HepG2 (cell line): ENCODE results near the gene SCAMP3. TPM values are rescaled to one million over a fixed set of nuclear protein-coding genes. Genes with fewer than 3 reads are reported as not detected.

Source experiments
- ATAD3A ChIP-seq: sonication (generic); formaldehyde crosslinking; IDR thresholded peaks from 2 replicates; pipeline ENCODE4 v1.4.0; 2020; ENCODE audit warnings: missing genetic modification reagents
- CAMTA2 ChIP-seq: sonication (generic); formaldehyde crosslinking; IDR thresholded peaks from 2 replicates; pipeline ENCODE4 v1.4.0; 2020; ENCODE audit warnings: mild to moderate bottlenecking, missing genetic modification reagents, borderline replicate concordance
- CEBPG ChIP-seq: IDR thresholded peaks from 2 replicates; pipeline ENCODE4 v1.6.1; 2016
- KLF11 ChIP-seq: IDR thresholded peaks from 2 replicates; pipeline ENCODE4 v1.6.1; 2016; ENCODE audit warnings: missing compliant biosample characterization
- MAZ ChIP-seq, 2 experiments: sonication (generic) in 1 of 2; formaldehyde crosslinking in 1 of 2; IDR thresholded peaks; 2 replicates each; pipeline versions ENCODE4 v1.5.0 to v1.6.1; 2012 to 2020; ENCODE audit warnings: low read depth in 2 of 2, mild to moderate bottlenecking in 2 of 2, borderline replicate concordance in 1 of 2, improper control_type of control experiment in 1 of 2, low read length in 1 of 2, missing genetic modification reagents in 1 of 2, moderate library complexity in 1 of 2
- MEIS2 ChIP-seq: sonication (generic); formaldehyde crosslinking; IDR thresholded peaks from 2 replicates; pipeline ENCODE4 v1.9.0; 2021; ENCODE audit warnings: mild to moderate bottlenecking, missing genetic modification reagents
- NR2F6 ChIP-seq, 2 experiments: IDR thresholded peaks; 2 replicates each; pipeline ENCODE4 v1.6.1; 2016; ENCODE audit warnings: antibody characterized with exemption in 1 of 2, mild to moderate bottlenecking in 1 of 2
- SALL1 ChIP-seq: sonication (generic); formaldehyde crosslinking; IDR thresholded peaks from 2 replicates; pipeline ENCODE4 v1.8.0; 2022; ENCODE audit warnings: mild to moderate bottlenecking, missing genetic modification reagents
- SETDB1 ChIP-seq: sonication (generic); formaldehyde crosslinking; IDR thresholded peaks from 2 replicates; pipeline ENCODE4 v1.5.1; 2020; ENCODE audit warnings: missing genetic modification reagents, mild to moderate bottlenecking, borderline replicate concordance
- SOX13 ChIP-seq, 3 experiments: fragments of 450-650 bp in 1 of 3; sonication (generic) in 1 of 3; formaldehyde crosslinking in 1 of 3; IDR thresholded peaks in 2 of 3; conservative IDR thresholded peaks in 1 of 3; 2 replicates each; pipeline versions ENCODE4 v1.5.0 to v1.6.1; 2016 to 2020; ENCODE audit warnings: antibody characterized with exemption in 1 of 3, mild to moderate bottlenecking in 1 of 3, missing compliant biosample characterization in 1 of 3, missing genetic modification reagents in 1 of 3, moderate library complexity in 1 of 3
- ZFY ChIP-seq: sonication (generic); formaldehyde crosslinking; IDR thresholded peaks from 2 replicates; pipeline ENCODE4 v1.4.0; 2020; ENCODE audit warnings: missing genetic modification reagents
- ZNF101 ChIP-seq: sonication (generic); formaldehyde crosslinking; IDR thresholded peaks from 2 replicates; pipeline ENCODE4 v1.4.0; 2020; ENCODE audit warnings: mild to moderate bottlenecking, low read depth, missing genetic modification reagents, borderline replicate concordance
- ZNF569 ChIP-seq: sonication (generic); formaldehyde crosslinking; IDR thresholded peaks from 2 replicates; pipeline ENCODE4 v1.5.0; 2020; ENCODE audit warnings: mild to moderate bottlenecking, missing genetic modification reagents, moderate library complexity, borderline replicate concordance
- ZNF616 ChIP-seq: sonication (generic); formaldehyde crosslinking; IDR thresholded peaks from 2 replicates; pipeline ENCODE4 v1.5.0; 2020; ENCODE audit warnings: low read depth, mild to moderate bottlenecking, missing genetic modification reagents
- polyA plus RNA-seq, 8 experiments: library from polyadenylated mRNA; depleted of rRNA in 3 of 8; stranded (reverse) in 7 of 8; unstranded in 1 of 8; fragments of >200 nt; fragmentation: Illumina TruSeq in 4 of 8; extraction: Trizol in 4 of 8; gene quantifications; 2 replicates each; pipeline versions ENCODE4 v1.2.1 to v1.2.3, GENCODE V29; 2011 to 2016; ENCODE audit warnings: low read depth in 4 of 8, missing spikeins in 1 of 8, mixed read lengths in 1 of 8; ENCODE audit not compliant: insufficient read depth in 1 of 8
- total RNA-seq, 5 experiments: library from RNA; depleted of rRNA; stranded (reverse); fragments of >200 nt; fragmentation: Illumina TruSeq; extraction: Trizol; gene quantifications; 2 replicates each; pipeline ENCODE4 v1.2.3, GENCODE V29; 2016; ENCODE audit warnings: low read depth in 1 of 5
- TF ChIP-seq, protein P1 (sequence below): sonication (generic); formaldehyde crosslinking; IDR thresholded peaks from 2 replicates; pipeline ENCODE4 v1.4.0; 2020; ENCODE audit warnings: low read depth, missing genetic modification reagents
- TF ChIP-seq, protein P2 (sequence below): sonication (generic); formaldehyde crosslinking; IDR thresholded peaks from 2 replicates; pipeline ENCODE4 v1.4.0; 2020; ENCODE audit warnings: missing genetic modification reagents, mild to moderate bottlenecking, borderline replicate concordance
- TF ChIP-seq, protein P3 (sequence below): sonication (generic); formaldehyde crosslinking; IDR thresholded peaks from 2 replicates; pipeline ENCODE4 v1.4.0; 2020; ENCODE audit warnings: mild to moderate bottlenecking, missing genetic modification reagents, borderline replicate concordance
- TF ChIP-seq, protein P4 (sequence below): sonication (generic); formaldehyde crosslinking; IDR thresholded peaks from 2 replicates; pipeline ENCODE4 v1.5.0; 2020; ENCODE audit warnings: missing genetic modification reagents

SCAMP3 gene
- total and polyA plus RNA-seq, 2 of the 13 experiments (the other 11 are each of a cell fraction or from before 2014, with no cell fraction given): 46.8 to 83.3 TPM

DNA sequence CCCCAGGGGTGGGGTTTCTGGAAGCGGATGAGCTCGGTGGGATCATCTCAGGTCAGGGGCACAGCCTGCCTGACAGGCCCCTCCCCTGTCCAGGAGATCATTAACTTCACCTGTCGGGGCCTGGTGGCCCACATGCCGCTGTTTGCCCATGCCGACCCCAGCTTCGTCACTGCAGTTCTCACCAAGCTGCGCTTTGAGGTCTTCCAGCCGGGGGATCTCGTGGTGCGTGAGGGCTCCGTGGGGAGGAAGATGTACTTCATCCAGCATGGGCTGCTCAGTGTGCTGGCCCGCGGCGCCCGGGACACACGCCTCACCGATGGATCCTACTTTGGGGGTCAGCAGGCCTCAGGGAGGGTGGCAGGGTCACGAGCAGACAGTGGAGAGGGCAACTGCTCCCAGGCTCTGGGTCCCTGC, 23.5 kb upstream of the SCAMP3 start (continued):
- TF ChIP-seq, protein P1, sequence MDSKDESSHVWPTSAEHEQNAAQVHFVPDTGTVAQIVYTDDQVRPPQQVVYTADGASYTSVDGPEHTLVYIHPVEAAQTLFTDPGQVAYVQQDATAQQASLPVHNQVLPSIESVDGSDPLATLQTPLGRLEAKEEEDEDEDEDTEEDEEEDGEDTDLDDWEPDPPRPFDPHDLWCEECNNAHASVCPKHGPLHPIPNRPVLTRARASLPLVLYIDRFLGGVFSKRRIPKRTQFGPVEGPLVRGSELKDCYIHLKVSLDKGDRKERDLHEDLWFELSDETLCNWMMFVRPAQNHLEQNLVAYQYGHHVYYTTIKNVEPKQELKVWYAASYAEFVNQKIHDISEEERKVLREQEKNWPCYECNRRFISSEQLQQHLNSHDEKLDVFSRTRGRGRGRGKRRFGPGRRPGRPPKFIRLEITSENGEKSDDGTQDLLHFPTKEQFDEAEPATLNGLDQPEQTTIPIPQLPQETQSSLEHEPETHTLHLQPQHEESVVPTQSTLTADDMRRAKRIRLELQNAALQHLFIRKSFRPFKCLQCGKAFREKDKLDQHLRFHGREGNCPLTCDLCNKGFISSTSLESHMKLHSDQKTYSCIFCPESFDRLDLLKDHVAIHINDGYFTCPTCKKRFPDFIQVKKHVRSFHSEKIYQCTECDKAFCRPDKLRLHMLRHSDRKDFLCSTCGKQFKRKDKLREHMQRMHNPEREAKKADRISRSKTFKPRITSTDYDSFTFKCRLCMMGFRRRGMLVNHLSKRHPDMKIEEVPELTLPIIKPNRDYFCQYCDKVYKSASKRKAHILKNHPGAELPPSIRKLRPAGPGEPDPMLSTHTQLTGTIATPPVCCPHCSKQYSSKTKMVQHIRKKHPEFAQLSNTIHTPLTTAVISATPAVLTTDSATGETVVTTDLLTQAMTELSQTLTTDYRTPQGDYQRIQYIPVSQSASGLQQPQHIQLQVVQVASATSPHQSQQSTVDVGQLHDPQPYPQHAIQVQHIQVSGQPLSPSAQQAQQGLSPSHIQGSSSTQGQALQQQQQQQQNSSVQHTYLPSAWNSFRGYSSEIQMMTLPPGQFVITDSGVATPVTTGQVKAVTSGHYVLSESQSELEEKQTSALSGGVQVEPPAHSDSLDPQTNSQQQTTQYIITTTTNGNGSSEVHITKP (CRISPR knock-in tag): no peak
- no peak for TF ChIP-seq ZNF569 (CRISPR knock-in tag)
- TF ChIP-seq SETDB1 (CRISPR knock-in tag): no peak
- no peak for TF ChIP-seq SOX13 (IDR thresholded peaks at IDR 0.05)
- no peak for TF ChIP-seq SOX13 (CRISPR knock-in tag; conservative IDR thresholded peaks at IDR 0.05 in 1 of 2, IDR thresholded peaks at IDR 0.05 in 1 of 2)
- no peak for TF ChIP-seq NR2F6 (IDR thresholded peaks at IDR 0.05)
- TF ChIP-seq NR2F6 (CRISPR knock-in tag; IDR thresholded peaks at IDR 0.05): 0 out of 2 replicates have a peak, but pooled peaks have one; percentile 26
- TF ChIP-seq, protein P2, sequence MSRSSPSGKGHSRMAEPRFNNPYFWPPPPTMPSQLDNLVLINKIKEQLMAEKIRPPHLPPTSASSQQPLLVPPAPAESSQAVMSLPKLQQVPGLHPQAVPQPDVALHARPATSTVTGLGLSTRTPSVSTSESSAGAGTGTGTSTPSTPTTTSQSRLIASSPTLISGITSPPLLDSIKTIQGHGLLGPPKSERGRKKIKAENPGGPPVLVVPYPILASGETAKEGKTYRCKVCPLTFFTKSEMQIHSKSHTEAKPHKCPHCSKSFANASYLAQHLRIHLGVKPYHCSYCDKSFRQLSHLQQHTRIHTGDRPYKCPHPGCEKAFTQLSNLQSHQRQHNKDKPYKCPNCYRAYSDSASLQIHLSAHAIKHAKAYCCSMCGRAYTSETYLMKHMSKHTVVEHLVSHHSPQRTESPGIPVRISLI (CRISPR knock-in tag): no peak
- peak; percentile 58 for TF ChIP-seq SALL1 (CRISPR knock-in tag)
- TF ChIP-seq MEIS2: peak; percentile 51; the same call in 1 of the 2 replicates
- TF ChIP-seq, protein P3, sequence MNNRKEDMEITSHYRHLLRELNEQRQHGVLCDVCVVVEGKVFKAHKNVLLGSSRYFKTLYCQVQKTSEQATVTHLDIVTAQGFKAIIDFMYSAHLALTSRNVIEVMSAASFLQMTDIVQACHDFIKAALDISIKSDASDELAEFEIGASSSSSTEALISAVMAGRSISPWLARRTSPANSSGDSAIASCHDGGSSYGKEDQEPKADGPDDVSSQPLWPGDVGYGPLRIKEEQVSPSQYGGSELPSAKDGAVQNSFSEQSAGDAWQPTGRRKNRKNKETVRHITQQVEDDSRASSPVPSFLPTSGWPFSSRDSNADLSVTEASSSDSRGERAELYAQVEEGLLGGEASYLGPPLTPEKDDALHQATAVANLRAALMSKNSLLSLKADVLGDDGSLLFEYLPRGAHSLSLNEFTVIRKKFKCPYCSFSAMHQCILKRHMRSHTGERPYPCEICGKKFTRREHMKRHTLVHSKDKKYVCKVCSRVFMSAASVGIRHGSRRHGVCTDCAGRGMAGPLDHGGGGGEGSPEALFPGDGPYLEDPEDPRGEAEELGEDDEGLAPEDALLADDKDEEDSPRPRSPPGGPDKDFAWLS (CRISPR knock-in tag): no peak
- TF ChIP-seq MAZ (IDR thresholded peaks at IDR 0.05; ENCODE audit: borderline replicate concordance, low read depth, low read length): no peak
- peak; percentile 29; the same call in 1 of the 2 replicates for TF ChIP-seq MAZ (CRISPR knock-in tag; IDR thresholded peaks at IDR 0.05; ENCODE audit: low read depth)
- TF ChIP-seq ZFY: peak; percentile 31; the same call in 1 of the 2 replicates
- TF ChIP-seq CAMTA2 (CRISPR knock-in tag): peak; percentile 28; the same call in 1 of the 2 replicates
- no peak for TF ChIP-seq CEBPG (CRISPR knock-in tag)
- TF ChIP-seq KLF11 (CRISPR knock-in tag): no peak
- TF ChIP-seq ZNF101: no peak
- TF ChIP-seq, protein P4, sequence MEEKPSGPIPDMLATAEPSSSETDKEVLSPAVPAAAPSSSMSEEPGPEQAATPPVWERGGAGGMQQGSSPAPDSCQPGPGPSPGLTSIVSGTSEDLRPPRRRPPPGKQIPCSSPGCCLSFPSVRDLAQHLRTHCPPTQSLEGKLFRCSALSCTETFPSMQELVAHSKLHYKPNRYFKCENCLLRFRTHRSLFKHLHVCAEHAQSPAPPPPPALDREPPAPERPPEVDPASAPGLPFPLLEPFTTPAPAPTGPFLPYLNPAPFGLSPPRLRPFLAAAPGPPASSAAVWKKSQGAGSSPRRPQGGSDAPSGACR (CRISPR knock-in tag): peak; percentile 60
- TF ChIP-seq ZNF616: no peak
- TF ChIP-seq ATAD3A (CRISPR knock-in tag): no peak
